Esophagus squamous epithelium (tissue), 5 donors: ENCODE measurements around the gene POU2AF3. TPM values are rescaled to one million over a fixed set of nuclear protein-coding genes. Genes with fewer than 3 reads are reported as not detected.
"Not testable (repeated sequence)": the region's sequence is repeated elsewhere in the genome, so short reads cannot be mapped to it uniquely, and the experiment has no call there.

Source experiments
- DNase-seq: peaks from one replicate; lab custom pipeline; 2025; lab: John Stamatoyannopoulos, UW
- H3K27ac ChIP-seq, 4 donors: fragments of 200-600 bp; sonication (generic); one replicate each; pipeline ENCODE4 v1.5.1; 2016 to 2019; ENCODE audit warnings: mild to moderate bottlenecking in 1 of 4
- H3K27me3 ChIP-seq, 4 donors: fragments of 200-600 bp; sonication (generic); 1 replicate in 3 of 4; 2 replicates in 1 of 4; pipeline versions ENCODE4 v1.5.1 to v1.6.0; 2017 to 2021; ENCODE audit warnings: antibody characterized with exemption in 1 of 4
- H3K36me3 ChIP-seq, 3 donors: fragments of 200-600 bp; sonication (generic); one replicate each; pipeline ENCODE4 v1.5.1; 2016 to 2019
- H3K4me1 ChIP-seq, 3 donors: fragments of 200-600 bp; sonication (generic); one replicate each; pipeline ENCODE4 v1.5.1; 2017 to 2019
- H3K4me3 ChIP-seq, 4 donors: fragments of 200-600 bp; sonication (generic); 1 replicate in 3 of 4; 2 replicates in 1 of 4; pipeline ENCODE4 v1.5.1; 2016 to 2019; ENCODE audit warnings: mild to moderate bottlenecking in 2 of 4, moderate library complexity in 1 of 4
- H3K9me3 ChIP-seq, 3 donors: fragments of 200-600 bp; sonication (generic); one replicate each; pipeline ENCODE4 v1.5.1; 2016 to 2019
- CTCF ChIP-seq, 6 experiments: fragments of 450-650 bp in 4 of 6; fragments of 200-600 bp in 2 of 6; sonication (generic) in 2 of 6; IDR thresholded peaks; one replicate each; pipeline ENCODE4 v1.5.1; 2016 to 2019; ENCODE audit warnings: antibody characterized with exemption in 6 of 6, mild to moderate bottlenecking in 4 of 6, moderate library complexity in 4 of 6
- POLR2A ChIP-seq, 4 donors: fragments of 450-650 bp; IDR thresholded peaks; one replicate each; pipeline ENCODE4 v1.6.1; 2017; ENCODE audit warnings: antibody characterized with exemption in 4 of 4, mild to moderate bottlenecking in 4 of 4, moderate library complexity in 3 of 4
- whole genome bisulfite sequencing, 2 donors: methylation state at CpG; one replicate each; pipeline ENCODE4 v1.1.5; 2018; 5-methylcytosine and 5-hydroxymethylcytosine counted together
- intact Hi-C: fragments of 100-400 bp; cut with DNase I; formaldehyde crosslinking; loops from one replicate; pipeline ENCODE4 v1.15.0; 2022
- total RNA-seq, 4 donors: library from RNA; depleted of rRNA; stranded (reverse); fragments of >200 nt; gene quantifications; one replicate each; pipeline ENCODE4 v1.1.0, GENCODE V29; 2016
- donor health status: DM: yes; HTN: yes; CAD: no.

POU2AF3 gene
- total RNA-seq, 4 donors from 2014 or later: 1.3 to 4.1 (median 2.1) TPM

DNA sequence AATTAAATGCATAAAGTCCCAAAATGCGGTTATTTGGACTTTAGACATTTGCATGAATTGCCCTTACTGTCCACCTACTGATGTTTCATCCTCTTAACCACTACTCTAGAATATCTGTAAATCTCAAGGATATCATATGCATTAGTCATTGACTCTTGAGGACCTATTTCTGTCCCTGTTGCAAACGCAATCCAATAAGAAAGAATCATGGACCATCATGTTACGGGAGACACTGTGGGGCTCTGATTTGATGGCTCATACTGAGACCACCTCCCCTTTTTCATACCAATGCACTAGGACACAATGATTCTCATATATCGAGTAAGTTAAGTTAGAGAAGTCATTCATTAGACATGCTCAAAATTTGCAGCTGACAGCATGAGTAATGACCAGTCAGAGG lies 38.5 kb upstream of the POU2AF3 start:
- peaks cover 0 to 18% (median 0%) of the 10 kb centered on the region in 4 donors for H3K27me3 ChIP-seq
- H3K36me3 ChIP-seq: no peaks in the 10 kb centered on the region
- H3K9me3 ChIP-seq: no peaks in the 10 kb centered on the region
- no peak overlapping the region for H3K27ac ChIP-seq
- no peak for TF ChIP-seq CTCF (IDR thresholded peaks at IDR 0.05)
- TF ChIP-seq POLR2A (IDR thresholded peaks at IDR 0.05): no peak
- intact Hi-C loops: no loop called here
- WGBS, 2 donors: 83 to 90% methylated on average over 4 of the region's 4 CpGs
- no peak for DNase-seq
- no peak overlapping the region for H3K4me3 ChIP-seq
- no peaks in the 10 kb centered on the region for H3K4me1 ChIP-seq

GRCh38 chr11:111260811-111261210 lies 37.5 kb upstream of the POU2AF3 start:
- no peaks in the 10 kb centered on the region for H3K4me1 ChIP-seq
- no peaks in the 10 kb centered on the region for H3K9me3 ChIP-seq
- intact Hi-C loops: no loop called here
- no peak overlapping the region for H3K4me3 ChIP-seq
- H3K36me3 ChIP-seq: no peaks in the 10 kb centered on the region
- DNase-seq: no peak
- peaks cover 0 to 18% (median 0%) of the 10 kb centered on the region in 4 donors for H3K27me3 ChIP-seq
- TF ChIP-seq POLR2A (IDR thresholded peaks at IDR 0.05) (no peak), CTCF (IDR thresholded peaks at IDR 0.05) (no peak)
- WGBS, 2 donors: 75 to 83% methylated on average over 4 of the region's 4 CpGs
- no peak overlapping the region for H3K27ac ChIP-seq

GRCh38 chr11:111264646-111265045 lies 33.7 kb upstream of the POU2AF3 start:
- no peak for DNase-seq
- intact Hi-C loops: no loop called here
- no peaks in the 10 kb centered on the region for H3K9me3 ChIP-seq
- no peak overlapping the region for H3K4me3 ChIP-seq
- no peak overlapping the region for H3K27ac ChIP-seq
- 81 to 92% methylated on average over 1 of the region's 1 CpG for WGBS, 2 donors
- H3K27me3 ChIP-seq: peaks cover 0 to 11% (median 0%) of the 10 kb centered on the region in 4 donors
- TF ChIP-seq CTCF (IDR thresholded peaks at IDR 0.05) (no peak), POLR2A (IDR thresholded peaks at IDR 0.05) (no peak)
- no peaks in the 10 kb centered on the region for H3K4me1 ChIP-seq
- H3K36me3 ChIP-seq: no peaks in the 10 kb centered on the region

DNA sequence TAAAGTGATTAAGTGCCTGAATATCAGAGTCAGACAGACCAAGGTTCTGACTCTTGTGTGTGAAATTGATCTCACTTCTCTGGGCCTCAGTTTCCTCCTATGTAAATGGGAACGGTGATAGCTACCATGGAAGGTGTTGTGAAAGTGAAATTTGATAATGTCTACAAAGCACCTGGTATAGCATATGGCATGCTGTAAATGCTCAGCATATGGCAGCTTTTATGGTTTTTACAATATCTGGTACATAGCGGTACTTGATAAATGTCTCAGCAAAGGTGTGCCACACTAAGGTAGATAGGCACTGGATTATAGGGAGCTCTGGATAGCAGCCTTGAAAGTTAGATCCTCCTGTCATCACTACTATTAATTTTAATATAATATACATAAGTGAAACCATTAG lies 32.9 kb upstream of the POU2AF3 start:
- no peaks in the 10 kb centered on the region for H3K4me1 ChIP-seq
- H3K36me3 ChIP-seq: no peaks in the 10 kb centered on the region
- no peak overlapping the region for H3K27ac ChIP-seq
- no peak for DNase-seq
- peaks cover 0 to 7% (median 0%) of the 10 kb centered on the region in 4 donors for H3K27me3 ChIP-seq
- intact Hi-C loops: no loop called here
- H3K4me3 ChIP-seq: no peak overlapping the region
- WGBS, 2 donors: 91 to 95% methylated on average over 2 of the region's 2 CpGs
- H3K9me3 ChIP-seq: no peaks in the 10 kb centered on the region
- TF ChIP-seq CTCF (IDR thresholded peaks at IDR 0.05): no peak
- TF ChIP-seq POLR2A (IDR thresholded peaks at IDR 0.05): no peak

GRCh38 chr11:111268303-111268702 lies 30.0 kb upstream of the POU2AF3 start:
- intact Hi-C loops, DNase-seq: not testable (repeated sequence)
- 75 to 93% methylated on average over 2 to 4 of the region's 4 CpGs for WGBS, 2 donors

More at GRCh38 chr11:111268303-111268702, 30.0 kb upstream of the POU2AF3 start:
- H3K36me3 ChIP-seq, H3K4me1 ChIP-seq, H3K4me3 ChIP-seq, H3K27ac ChIP-seq, H3K27me3 ChIP-seq, H3K9me3 ChIP-seq: not testable (repeated sequence)
